T-helper 1 cell (primary cell): ENCODE data around the gene PCCA.
"Not testable (repeated sequence)": the region's sequence is repeated elsewhere in the genome, so short reads cannot be mapped to it uniquely, and the experiment has no call there.

ENCODE experiments used
- DNase-seq, 5 donors: peaks; one replicate each; pipeline ENCODE4 v3.0.0-alpha.2; 2012 to 2020

Gene PCCA

DNA sequence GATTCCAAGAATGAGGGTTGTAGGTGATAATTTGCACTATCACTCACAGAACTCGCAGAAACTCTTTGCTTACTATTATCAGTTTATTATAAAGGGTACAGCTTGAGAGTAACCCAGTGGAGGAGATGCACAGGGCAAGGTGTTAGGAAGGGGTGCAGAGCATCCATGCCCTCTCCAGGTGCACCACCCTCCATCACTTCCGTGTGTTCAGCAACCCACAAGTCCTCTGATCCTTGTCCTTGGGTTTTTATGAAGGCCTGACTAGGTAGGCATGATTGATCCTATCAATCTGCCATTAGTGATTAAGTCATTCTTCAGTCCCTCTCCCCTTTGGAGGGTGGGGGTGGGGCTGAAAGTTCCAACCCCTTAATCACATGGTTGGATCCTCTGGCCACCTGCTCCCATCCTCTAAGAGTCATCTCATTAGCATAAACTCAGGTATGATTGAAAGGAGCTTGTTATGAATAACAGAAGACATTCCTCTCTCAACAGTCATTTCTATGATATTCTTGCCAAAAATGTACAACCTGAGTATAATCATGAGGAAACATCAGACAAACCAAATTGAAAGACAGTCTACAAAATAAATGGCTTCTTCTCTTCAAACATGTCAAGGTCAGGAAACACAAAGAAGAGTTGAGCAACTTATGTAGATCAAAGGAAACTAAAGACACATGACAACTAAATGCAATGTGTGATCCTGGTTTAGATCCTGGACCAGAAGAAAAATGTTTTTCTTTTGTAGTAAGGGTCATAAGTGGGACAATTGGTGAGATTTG is 225.4 kb downstream of the PCCA start:
- DNase-seq, result no peak

DNA sequence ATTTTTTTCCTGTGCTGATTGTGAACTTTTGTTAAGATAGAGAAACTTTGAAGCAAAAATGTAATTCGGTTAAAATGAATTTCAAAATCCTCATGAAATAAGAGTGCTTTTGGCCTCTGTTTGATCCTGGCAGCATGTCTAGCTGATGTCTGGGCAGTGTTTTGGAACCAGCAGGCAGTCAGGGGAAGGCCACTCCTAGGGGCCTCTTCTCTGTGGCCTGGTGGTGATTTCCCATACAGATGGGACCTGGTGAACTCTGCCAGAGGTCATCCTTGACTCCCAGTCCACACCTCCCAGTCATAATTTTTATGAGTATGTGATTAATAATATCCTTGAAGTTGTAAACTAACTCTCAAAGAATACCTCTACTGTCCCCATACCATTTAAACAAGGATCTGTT is 226.6 kb downstream of the PCCA start:
- DNase-seq, result no peak

DNA sequence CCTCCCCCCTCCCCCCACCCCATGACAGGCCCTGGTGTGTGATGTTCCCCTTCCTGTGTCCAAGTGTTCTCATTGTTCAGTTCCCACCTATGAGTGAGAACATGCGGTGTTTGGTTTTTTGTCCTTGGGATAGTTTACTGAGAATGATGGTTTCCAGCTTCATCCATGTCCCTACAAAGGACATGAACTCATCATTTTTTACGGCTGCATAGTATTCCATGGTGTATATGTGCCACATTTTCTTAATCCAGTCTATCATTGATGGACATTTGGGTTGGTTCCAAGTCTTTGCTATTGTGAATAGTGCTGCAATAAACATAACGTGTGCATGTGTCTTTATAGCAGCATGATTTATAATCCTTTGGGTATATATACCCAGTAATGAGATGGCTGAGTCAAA is 229.6 kb downstream of the PCCA start:
- not testable (repeated sequence) for DNase-seq

DNA sequence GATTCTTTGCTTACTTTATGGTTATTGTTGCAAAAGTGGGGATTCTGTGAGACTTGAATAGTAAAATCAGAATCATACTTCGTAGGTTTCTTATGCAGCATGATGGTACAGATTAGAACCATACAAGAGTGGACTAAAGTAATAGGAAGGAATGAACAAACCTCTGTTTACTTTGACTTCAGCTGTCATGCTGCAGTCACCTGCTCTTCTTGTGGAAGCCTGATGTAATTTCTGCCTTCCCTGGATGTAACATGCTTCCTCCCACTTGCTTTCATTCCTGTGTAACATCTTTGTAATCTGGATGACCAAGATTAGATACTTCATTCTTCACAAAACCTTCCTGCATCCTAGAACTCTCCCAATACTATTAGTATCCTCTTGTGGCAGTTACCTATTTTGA is 235.0 kb downstream of the PCCA start:
- DNase-seq, result no peak

DNA sequence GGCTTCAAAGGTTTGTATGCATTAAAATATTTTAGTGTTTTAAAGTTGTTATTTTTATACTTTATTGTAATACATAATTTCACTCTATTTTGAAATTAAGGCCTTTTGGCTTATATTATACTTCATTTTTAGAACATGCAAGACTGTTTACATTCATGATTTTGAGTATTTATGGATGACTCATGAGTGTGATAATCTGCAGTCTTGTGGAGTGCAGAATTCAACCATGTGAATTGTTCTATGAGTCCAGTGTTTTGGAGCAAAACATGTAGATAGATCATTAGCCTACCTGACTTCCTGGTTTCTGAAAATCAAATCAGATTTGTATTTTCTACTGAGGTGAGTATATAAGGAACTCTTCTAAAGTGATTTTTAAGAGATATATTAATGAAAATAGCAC is 241.8 kb downstream of the PCCA start:
- DNase-seq, result no peak

DNA sequence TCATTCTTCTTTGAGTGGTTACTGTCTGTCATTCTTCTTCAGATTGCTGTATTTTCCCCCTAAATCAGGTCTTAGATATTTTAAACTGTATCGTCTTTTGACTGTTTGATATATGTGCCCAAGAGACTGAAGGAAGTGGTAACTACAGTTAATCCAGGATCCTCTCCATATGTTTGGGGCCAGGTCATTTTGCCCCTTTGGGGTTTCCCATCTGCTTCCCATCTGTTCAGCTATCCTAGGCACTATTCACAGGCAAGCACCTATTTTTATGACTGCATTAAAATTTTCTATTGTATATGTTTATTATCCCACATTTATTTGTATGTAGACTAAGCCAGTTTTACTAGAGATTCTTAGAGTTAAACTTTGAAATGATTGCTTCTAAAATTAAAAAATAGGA is 244.2 kb downstream of the PCCA start:
- no peak for DNase-seq

DNA sequence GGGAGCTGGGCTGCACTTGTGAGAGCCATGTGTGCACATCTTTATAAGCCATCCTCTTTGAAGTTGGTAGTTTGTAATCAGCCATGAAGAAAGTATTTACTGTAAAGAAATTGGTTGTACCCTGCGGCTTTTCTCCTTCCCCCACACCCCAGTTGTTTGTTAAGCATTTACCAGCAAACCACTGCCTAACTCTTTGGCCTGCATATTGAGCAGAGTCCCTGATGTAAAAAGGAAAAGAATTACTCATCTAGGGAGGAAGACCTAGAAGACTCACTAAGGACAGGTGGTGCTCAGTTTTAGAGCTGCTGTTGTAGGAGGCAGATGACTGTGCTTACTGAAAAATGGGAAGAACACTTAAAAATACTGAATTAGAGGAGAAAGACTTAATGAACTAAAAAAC is 245.3 kb downstream of the PCCA start:
- DNase-seq, result peak in 1 of 5 donors; percentile 67

DNA sequence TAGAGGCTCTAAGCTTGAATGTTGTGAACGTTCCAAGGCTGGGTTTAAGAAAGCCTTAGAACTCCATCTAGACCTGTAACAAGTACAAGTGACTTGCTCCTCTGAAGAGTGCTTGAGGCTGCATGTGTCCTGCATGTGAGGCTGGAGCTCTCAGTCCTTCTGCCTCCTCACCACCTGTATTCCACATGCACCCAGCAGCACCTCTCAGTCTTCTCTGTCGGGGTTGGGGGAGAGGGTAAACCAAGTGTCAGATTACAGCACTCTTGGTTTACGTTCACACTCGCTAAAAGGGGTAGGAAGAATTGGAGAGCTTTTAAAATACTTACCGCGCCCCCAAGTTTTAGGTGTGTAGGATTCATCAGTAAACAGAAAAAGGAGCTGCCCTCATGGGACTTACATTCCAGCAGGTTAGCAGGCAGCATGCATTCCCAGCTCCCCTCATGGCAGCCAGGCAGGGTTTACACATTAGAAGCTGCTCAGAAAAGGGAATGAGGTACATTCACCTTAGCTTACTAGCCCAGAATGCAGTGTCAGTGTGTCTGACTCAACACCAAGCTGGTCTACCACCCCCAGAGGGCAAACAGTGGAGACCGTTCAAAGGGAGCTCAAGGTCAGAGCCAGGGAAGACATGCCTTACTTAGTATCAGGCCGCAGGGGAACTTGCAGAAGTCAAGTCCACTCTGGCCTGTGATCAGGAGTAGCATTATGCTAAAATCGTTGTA is 248.1 kb downstream of the PCCA start:
- DNase-seq, result no peak

DNA sequence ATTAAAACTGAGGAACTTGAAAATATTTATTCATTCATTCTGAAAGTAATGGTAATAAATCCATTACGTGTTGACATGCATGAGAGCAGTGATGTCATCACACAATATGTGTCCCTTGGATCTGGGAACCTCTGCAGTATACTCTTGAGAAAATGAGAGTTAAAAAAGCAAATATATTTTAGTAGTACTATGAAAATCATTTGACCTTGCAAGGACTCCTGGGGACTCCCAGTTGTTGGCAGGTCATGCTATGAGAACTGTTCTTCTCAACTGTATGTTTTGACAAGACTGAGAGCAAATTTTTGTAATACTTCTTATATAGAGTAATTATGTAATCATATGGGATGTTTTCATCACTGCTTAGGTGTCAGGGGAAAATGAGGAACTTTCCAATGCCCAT is 249.4 kb downstream of the PCCA start:
- DNase-seq, result no peak

DNA sequence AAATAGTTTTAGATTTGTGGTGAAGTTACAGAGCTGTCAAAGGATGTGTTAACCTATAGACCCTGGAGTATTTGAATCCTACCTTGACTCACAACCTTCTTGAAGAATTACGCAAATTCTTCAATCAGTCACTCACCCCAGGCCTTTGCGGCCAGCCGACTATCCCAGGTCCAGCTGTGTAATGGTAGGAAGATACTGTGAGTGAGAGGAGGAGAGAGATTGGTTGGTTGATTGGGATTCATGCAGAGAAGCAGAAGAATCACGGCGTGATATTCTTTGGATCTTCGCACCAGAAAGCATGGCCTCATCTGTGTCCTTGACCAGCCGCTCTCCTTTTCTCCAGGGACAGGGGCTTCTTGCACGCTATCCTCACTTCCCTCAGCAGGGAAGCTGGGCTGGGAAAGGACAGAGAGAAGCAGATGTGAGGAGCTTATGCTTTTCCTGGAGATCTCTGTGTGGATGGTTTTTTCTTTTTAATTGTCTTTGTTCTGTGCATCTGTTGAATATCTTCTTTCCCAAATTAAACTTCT is 250.6 kb downstream of the PCCA start:
- no peak for DNase-seq

DNA sequence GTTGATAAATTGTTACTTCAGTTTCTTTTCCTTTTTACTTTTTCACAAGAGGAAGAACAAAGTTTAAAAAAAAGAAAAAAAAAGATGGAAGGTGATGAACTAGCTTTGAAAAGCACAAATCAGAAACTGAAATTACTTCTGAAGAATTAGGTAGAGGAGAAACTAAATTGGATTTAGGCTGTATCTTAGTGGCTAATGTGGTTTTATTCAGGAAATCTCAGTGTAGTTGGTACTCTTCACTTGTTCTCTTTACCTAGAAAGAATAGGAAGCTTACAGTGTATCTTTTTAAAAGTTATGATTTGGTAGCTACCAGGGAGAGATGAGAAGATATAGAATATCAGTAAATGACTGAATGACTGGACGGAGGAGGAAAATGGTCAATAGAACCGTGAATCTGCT is 252.0 kb downstream of the PCCA start:
- peak in 1 of 5 donors; percentile 15 for DNase-seq

DNA sequence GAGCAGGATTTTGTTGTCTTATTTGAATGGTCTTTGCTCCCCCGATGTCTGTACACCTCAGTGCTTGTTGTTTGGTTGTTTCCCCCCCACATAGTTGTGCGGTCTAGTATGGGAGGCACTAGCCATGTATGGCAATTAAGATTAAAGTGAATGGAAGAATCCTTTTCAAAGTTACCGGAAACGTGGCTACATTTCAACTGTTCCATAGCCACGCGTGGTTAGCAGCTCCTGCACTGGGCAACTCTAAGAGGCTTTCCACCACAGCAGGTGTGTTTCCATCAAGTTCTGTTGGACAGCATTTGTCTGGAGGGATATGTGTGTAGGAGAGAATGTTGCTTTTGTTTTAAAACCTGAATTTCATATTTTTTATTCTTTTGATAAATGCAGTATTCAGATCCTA is 252.4 kb downstream of the PCCA start:
- no peak for DNase-seq

DNA sequence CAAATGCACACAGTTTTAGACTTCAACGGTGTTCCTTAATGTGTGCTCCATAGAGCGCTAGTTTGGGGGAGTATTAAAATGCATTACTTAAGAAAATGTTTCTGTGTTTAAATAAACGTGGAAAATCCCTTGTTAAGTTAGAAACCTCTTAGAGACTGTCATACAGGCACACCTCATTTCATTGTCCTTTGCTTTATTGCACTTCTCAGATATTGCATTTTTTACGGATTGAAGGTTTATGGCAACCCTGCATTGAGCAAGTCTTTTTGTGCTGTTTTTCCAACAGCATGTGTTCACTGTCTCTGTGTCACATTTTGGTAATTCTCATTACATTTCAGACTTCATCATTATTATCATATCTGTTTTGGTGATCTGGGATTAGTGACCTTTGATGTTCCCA is 255.7 kb downstream of the PCCA start:
- DNase-seq, result no peak

DNA sequence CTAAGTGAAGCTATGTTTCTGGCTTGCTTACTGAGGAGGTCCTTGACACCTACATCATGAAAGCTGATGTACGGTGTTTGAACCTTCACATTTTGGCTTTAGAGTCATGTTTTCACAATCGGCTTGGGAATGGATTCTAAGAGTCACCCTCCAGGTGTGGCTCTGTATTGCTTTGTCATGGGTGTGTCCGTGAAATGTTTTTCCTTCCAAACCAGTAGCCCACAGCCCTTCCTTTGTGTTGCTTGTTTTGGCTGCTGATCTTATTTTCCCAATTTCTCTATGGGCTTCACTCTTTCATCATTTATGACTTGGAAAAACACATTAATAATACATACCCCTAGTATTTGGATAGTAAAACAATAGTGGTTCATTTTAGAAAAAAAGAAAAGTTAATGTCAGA is 259.1 kb downstream of the PCCA start:
- no peak for DNase-seq

DNA sequence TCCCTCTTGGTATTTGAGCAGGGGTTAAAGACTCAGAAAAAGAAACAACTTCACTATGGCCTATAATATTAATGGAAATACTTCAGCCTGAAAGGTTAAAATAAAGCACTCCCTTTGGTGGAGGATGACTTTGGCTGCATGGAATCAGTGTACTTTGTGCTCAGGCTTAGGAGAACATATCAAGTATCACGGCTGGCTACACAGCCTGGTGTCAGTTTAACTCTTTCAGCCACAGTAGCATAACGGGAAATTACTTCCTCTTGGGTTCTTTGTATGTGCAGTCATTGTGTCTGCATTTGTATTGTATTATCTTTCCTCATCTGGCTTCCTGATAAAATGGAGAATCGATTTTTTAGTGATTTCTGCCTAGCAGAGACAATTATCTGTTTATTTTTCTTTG is 260.7 kb downstream of the PCCA start:
- no peak for DNase-seq

DNA sequence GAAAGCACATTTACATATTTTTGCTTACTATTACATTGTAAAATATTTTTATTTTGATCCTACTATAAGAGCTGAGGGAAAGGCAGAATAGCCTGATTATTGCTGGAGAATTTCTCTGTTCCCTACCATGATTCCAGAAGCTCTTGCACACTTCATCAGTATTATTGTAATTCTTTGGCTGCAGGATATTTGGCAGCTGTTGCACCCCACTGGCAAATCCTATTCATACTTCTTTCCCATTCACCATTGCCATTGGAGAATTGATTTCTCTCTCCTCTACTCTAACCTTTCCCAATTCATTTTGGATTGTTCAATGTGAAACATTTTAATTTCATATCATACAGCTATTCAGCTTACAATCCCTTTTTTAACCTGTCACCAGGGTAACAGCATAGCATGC is 261.7 kb downstream of the PCCA start:
- no peak for DNase-seq

DNA sequence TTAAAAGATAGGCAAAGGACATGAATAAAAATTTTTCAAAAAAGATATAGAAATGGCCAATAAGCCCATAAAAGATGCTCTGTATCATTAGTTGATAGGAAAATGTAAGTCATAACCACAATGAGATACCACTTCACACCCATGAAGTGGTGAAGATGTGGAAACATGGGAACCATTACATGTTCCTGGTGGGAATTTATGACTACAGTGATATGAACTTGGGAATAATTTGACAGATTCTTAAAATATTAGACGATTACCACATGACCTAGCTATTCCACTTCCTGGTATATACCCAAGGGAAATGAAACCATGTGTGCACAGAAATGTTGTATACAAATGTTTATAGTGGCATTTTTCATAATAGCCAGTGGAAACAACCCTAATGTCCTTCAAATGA is 267.5 kb downstream of the PCCA start:
- DNase-seq, result no peak

DNA sequence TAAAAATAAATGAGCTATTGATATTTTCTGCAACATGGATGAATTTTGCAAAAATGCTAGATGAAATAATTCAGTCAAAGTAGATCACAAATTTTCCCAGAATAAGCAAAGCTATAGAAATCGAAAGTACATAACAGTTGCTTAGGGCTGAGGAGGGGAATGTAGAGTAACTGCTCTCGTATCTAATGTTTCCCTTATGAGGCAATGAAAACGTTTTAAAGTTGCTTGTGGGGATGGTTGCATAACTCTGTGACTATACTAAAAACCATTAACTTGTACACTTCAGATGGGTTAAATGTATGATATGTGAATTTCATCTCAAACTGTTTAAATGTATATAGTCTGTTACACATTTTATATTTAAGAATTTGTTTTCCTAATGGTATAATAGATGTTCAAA is 268.0 kb downstream of the PCCA start:
- no peak for DNase-seq

DNA sequence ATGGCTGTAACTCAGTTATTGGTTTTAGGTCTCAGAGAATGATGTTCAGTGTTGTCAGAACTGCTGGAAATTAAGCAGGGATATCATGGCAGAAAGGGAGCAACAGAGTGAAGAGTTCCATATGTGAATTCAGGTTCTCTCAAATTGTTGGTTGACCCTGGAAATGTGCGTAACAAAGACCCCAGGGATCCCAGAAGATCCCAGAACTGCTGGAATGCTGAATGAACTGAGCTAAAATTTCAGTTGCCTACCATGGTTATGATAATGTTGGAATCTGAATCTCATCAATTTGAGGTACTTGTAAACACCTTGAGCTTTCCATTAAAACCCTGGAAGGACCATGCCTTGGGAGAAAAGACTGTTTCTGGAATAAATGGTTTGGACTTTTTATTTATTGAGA is 268.9 kb downstream of the PCCA start:
- no peak for DNase-seq

DNA sequence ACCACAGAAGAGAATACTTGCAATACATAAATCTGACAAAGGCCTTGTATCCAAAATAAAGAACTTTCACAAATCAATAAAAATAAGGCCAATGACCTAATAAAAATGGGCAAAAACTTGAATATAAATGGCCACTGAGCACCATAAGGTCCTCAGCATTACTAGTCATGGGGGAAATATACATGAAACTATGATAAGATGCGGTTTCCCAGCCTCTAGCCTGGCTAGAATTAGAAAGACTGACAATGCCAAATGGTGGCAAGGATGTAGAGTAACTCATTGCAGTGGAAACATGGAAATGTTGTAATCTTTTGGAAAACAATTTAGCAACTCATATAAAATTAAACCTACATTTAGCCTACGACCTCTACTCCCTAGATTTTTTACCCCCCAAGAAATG is 272.6 kb downstream of the PCCA start:
- no peak for DNase-seq

DNA sequence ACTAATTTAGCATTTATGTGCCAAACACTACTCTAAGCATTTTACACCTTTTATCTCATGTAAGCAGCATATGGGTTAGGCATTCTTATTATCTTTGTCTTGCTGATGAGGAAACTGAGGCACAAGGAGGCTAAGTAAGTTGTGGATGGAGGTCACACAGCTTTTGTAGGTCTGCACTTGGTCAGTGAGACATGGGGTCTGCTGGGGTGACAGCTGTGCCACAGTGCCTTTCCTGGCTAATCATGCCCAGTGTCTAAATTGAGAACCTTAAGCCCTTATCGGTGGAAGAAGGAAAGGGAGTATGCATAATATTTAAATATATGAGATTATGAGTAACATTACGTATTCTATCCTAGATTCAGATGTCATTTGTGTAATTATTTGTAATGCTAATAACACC is 273.5 kb downstream of the PCCA start:
- no peak for DNase-seq

DNA sequence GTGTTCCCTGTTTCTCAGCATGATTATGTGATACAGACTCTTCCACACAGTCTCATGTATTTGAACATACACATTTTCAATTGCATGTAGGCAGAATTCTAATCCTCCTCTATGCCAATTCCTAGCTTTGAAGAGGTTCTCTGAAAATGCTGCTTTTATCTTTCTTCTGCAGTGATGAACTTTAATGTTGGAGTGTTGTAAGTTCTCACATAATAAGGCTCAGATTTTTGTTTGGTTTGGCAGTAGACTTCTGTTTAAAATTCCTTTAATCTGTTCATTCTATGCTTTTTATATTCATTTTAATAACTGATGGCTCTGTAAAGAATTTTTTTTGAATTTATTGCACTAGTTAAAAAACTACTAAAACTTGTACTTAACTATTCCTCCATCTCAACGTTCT is 273.9 kb downstream of the PCCA start:
- DNase-seq, result no peak

DNA sequence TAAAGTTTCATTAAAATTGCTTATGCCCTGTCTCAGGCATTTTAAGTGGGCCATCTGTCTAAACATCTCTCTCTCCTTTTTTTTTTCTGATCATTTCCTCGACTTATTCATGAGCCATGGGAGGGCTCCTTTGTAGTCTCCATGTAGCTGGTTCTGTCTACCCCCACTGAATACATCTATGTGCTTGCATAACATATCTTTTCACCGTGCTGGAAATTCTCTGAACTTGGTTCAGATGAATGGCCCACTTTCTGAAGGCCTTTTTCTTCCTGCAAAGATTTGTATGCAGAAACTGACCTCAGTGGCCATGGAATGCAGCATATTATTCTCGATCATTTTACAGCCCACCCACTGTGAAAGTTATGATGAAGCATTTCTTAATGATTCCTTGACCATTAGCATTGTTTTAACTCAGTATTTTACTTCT is 274.4 kb downstream of the PCCA start:
- no peak for DNase-seq

DNA sequence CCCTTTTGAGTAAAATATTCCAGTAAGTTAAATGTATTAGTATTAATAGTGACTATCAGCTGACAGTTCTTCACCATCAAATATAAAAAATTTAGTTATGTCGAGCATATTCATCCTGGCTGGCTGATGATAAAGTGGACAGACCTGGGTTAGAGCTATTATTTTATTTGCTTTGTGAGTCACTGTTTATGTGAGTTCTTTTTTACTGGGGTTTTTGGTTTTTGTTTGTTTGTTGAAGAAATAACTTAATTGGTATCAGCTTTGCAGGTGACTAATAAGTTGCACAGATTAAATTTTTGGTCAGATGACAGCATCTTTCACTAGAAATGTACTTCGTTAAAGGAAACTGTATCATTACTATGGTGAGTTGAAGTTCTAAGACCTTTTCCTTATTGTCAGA is 275.0 kb downstream of the PCCA start:
- DNase-seq, result no peak
